HG02642 (cell line): ENCODE data around the gene IRGQ.

Experiments
- ATAC-seq: cut with Tn5 transposase; IDR thresholded peaks from one replicate; pipeline ENCODE4 v1.9.1; 2021; ENCODE audit warnings: mild to moderate bottlenecking; ENCODE audit not compliant: unreplicated experiment, poor library complexity

Gene IRGQ

GRCh38 chr19:43575156-43575950 lies 20.6 kb downstream of the IRGQ start, which contains the start of the genes PINLYP and XRCC1:
PINLYP (plus strand) TSS chr19:43575801; CDS start chr19:43577192, 1,391 bp downstream.
XRCC1 (minus strand) TSS chr19:43575527; CDS start chr19:43575458, 69 bp downstream.
- peak; percentile 97 for ATAC-seq

- no peak for ATAC-seq
Measured at GRCh38 chr19:43574424-43575155, 21.3 kb downstream of the IRGQ start.

- no peak for ATAC-seq
Measured at GRCh38 chr19:43572171-43572588, 23.8 kb downstream of the IRGQ start.

GRCh38 chr19:43570174-43570791 lies 25.7 kb downstream of the IRGQ start:
- no peak for ATAC-seq

- no peak for ATAC-seq
Measured at GRCh38 chr19:43569657-43570056, 26.3 kb downstream of the IRGQ start.

- ATAC-seq: no peak
Measured at GRCh38 chr19:43564800-43565199, 31.1 kb downstream of the IRGQ start.

GRCh38 chr19:43563816-43564457 lies 32.0 kb downstream of the IRGQ start:
- ATAC-seq: no peak

- peak; percentile 76 for ATAC-seq
Measured at GRCh38 chr19:43562698-43563241, 33.2 kb downstream of the IRGQ start.

- no peak for ATAC-seq
Measured at GRCh38 chr19:43562226-43562697, 33.7 kb downstream of the IRGQ start.

GRCh38 chr19:43561139-43561970 lies 34.6 kb downstream of the IRGQ start:
- ATAC-seq: no peak

- no peak for ATAC-seq
Measured at GRCh38 chr19:43560687-43561086, 35.2 kb downstream of the IRGQ start.

GRCh38 chr19:43555185-43555770 lies 40.7 kb downstream of the IRGQ start:
- ATAC-seq: no peak

- ATAC-seq: no peak
Measured at GRCh38 chr19:43554317-43554895, 41.5 kb downstream of the IRGQ start.

- no peak for ATAC-seq
Measured at GRCh38 chr19:43553656-43554055, 42.3 kb downstream of the IRGQ start.

- no peak for ATAC-seq
Measured at GRCh38 chr19:43552616-43553015, 43.3 kb downstream of the IRGQ start.

- ATAC-seq: no peak
Measured at GRCh38 chr19:43552198-43552450, 43.8 kb downstream of the IRGQ start.

- ATAC-seq: no peak
Measured at GRCh38 chr19:43551399-43552197, 44.3 kb downstream of the IRGQ start.

- no peak for ATAC-seq
Measured at GRCh38 chr19:43548706-43549105, 47.2 kb downstream of the IRGQ start.
